Ammon's horn (tissue), 1 donor: ENCODE results near the gene LIMA1.
"Not testable (repeated sequence)": the region's sequence is repeated elsewhere in the genome, so short reads cannot be mapped to it uniquely, and the experiment has no call there.

Experiments
- DNase-seq: peaks from one replicate; pipeline ENCODE4 v3.0.0-alpha.2; 2016; ENCODE audit warnings: low spot score

Gene LIMA1

DNA sequence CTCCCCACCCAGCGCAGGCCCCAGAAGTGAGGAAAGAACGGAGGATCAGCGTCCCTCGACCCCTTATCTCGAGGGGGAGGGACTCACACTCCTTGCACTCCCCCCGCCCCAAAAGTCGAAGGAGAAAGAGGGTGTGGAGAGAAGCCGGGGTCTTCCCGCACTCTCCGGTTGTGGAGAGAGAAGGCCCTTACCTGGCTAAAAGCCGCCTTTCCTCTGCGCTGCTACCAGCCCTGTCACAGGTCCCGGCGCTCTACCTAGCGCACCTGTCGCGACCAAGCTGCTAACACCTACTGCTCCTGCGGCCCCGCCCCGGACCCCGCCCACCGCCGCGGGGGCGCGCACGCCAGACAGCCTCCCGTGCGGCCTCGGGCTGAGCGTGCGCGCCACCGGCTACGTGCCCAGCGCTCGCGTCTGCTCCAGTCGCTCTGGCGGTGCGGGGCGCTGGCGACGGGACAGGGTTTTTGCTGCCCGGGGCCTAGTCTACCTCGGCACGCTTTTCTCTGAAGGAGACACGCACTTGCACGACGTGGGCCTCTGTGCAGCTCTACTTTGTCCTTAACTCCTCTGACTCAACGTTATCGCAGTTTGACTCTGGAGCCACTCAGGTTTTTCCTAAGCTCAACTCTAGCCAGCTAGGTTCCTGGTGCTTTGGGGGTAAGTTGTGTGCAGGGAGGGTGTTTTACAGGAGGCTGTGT lies at the start of gene LIMA1:
LIMA1 (minus strand) TSS at position 292 of the 695 bp plus-strand sequence. CDS start 34,769 bp downstream, outside the sequence.
- DNase-seq = peak; percentile 93

DNA sequence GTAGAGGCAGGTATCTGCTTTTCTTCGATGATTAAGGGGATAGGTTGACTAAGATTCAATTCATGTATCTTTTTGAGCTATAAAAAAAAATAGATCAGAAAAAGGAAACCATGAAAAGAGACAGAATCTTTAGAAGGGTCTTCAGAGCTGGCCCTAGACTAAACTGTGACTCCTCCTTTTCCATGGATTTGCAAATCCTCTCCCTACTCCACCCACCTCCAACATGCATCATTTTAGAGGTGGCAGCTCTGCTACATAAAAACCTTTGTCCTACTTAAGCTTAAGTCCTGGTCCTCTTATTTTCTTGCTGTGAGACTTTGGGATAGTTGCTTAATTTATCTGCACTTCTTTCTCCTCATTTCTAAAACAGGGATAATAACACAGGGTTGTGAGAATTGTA lies 48.4 kb upstream of the LIMA1 start:
- no peak for DNase-seq

DNA sequence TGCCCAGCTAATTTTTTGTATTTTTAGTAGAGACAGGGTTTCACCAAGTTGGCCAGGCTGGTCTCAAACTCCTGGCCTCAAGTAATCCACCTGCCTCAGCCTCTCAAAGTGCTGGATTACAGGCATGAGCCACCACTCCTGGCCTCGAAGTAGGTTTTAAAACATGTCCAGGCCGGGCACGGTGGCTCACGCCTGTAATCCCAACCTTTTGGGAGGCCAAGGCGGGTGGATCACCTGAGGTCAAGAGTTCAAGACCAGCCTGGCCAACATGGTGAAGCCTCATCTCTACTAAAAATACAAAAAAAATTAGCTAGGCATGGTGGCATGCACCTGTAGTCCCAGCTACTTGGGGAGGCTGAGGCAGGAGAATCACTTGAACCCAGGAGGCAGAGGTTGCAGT lies 45.3 kb upstream of the LIMA1 start:
- not testable (repeated sequence) for DNase-seq

DNA sequence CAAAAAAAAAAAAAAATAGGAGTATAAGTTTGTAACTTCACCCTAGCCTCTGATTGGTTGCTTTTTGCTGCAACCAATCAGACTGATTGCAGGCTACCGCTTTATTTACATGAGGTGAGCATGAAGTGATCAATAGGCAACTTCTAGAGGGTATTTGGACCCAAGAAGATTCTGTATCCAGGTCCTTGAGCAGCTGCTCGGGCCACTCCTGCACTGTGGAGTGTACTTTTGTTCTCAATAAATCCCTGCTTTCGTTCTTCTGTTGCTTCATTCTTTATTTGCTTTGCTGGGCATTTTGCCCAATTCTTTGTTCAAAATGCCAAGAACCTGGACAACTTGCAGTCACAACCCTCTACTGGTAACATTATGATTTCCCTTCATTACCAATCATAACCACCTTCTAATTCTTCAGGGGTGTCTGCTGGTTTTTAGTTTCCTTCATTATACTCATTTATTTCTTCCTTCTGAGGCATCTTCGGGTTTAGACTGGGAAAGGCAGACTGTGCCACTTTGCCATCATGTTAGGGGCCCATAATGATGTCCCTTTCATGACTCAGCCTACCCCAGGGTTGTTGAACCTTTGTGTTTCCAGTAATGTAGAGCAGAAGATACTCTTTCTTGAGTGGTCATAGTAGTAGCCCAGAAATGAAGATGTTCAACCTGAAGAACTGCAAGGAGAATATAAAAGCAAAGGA lies 43.4 kb upstream of the LIMA1 start:
- DNase-seq = peak; percentile 2

DNA sequence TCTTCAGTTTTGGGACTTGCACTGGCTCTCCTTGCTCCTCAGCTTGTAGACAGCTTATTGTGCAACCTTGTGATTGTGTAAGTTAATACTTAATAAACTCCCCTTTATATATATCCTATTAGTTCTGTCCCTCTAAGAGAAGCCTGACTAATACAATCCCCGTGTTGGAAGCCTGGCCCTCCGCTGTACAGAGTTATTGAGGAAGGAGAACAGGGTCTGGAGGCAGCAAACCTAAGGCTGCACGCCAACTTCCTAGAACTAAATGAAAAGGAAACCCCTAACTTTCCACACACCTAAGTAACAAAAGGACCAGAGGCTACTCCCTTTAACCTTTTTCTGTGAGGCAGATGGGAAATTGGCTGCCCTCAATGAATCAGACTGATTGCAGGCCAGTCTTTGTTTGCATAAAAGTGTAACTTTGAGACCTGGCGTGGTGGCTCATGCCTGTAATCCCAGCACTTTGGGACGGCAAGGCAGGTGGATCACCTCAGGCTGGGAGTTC lies 42.6 kb upstream of the LIMA1 start:
- no peak for DNase-seq

DNA sequence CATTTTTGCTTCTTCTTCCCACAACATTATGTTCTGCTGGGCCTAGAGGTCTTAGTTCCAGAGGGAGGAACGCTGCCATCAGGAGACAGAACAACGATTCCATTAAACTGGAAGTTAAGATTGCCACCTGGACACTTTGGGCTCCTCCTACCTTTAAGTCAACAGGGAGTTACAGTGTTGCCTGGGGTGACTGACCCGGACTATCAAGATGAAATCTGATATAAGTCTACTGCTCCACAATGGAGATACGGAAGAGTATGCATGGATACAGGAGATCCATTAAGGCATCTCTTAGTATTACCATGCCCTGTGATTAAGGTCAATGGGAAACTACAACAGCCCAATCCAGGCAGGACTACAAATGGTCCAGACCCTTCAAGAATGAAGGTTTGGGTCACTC lies 41.5 kb upstream of the LIMA1 start:
- not testable (repeated sequence) for DNase-seq

DNA sequence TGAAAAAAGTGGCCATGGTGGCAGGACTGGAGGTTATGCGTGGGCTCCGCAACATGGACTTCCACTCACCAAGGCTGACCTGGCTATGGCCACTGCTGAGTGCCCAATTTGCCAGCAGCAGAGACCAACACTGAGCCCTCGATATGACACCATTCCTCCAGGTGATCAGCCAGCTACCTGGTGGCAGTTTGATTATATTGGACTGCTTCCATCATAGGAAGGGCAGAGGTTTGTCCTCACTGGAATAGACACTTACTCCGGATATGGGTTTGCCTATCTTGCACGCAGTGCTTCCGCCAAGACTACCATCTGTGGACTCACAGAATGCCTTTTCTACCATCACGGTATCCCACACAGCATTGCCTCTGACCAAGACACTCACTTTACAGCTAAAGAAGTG lies 40.8 kb upstream of the LIMA1 start:
- not testable (repeated sequence) for DNase-seq

DNA sequence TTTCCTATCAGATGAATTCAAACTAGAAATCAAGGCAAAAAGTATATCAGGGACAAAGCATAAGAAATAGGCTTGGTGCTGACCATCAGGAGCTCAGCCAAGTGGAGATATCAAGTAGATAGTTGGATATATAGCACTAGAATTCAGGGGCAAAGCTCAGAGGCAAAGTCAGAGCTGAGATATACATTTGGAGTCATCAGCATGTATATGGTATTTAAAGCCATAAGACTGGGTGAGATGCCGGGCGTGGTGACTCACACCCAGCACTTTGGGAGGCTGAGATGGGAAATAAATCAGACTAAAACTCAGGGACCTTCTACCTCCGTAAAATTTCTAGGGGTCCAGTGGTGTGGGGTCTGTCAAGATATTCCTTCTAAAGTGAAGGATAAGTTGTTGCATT lies 38.9 kb upstream of the LIMA1 start:
- no peak for DNase-seq

DNA sequence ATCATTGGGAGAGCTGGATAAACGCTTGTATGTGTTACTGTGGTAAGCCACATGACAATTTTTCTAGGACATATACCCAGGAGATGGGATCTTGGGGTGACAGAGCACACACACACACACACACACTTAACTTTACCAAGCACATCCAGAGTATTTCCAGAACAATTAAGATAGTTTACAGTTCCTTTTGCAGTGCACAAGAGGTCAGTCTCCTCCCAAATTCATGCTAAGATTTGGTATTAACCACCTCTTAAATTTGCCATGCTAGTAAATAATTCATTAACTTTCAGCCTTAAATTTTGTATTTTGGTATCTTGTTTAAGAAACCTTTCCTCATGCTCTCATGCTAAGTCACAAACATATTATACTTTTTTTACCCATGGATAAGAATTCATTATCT lies 33.9 kb upstream of the LIMA1 start:
- no peak for DNase-seq

DNA sequence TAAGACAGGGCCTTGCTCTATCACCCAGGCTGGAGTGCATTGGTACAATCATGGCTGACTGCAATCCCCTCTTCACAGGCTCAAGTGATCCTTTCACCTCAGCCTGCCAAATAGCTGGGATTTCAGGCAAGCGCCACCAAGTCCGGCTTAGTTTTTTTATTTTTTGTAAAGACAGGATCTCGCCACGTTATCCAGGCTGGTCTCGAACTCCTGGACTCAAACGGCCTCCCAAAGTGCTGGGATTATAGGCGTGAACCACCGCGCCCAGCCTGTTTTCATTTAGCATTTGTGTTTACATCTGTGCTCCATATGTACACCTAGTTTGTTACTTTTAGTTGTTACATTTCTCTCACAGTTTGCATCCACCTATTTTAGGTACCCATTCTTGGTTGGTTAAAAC lies 32.5 kb upstream of the LIMA1 start:
- DNase-seq = no peak

DNA sequence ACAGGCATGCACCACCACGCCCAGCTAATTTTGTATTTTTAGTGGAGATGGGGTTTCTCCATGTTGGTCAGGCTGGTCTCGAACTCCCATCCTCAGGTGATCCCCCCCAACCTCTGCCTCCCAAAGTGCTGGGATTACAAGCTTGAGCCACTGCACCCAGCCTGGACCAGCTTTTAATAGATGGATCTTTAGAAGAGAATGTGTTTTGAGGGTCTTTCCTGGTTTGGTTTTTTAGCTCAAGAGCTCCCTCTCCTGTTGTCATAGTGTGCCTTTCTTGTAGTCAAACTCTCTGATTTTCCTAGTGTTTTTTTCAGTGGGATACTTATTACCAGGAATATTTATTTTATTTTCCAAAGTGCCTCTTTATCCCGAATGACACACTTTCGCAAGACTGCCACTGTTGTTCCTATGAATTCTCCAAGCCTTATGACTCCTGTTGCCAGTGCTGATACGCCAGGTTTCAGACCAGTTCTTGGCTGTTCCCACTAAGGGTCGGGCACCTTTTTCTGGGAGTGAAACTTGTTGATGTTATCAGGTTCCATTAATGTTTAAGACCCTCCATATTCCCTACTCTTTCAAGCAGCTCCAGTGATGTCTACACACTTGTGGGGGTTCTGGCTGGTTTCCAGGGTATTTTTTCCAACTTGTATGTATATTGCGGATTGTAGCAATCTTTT lies 31.5 kb upstream of the LIMA1 start:
- DNase-seq = peak; percentile 2

DNA sequence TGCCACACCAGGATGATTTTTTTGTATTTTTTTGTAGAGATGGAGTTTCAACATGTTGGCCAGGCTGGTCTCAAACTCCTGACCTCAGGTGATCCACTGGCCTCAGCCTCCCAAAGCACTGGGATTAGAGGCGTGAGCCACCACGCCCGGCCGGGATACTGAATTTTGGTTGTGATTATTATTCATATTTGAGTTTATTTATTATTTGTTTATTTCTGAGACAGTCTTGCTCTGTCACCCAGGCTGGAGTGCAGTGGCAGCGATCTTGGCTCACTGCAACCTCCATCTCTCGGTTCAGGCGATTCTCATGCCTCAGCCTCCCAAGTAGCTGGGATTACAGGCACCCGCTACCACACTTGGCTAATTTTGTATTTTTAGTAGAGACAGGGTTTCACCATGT lies 30.7 kb upstream of the LIMA1 start:
- DNase-seq = not testable (repeated sequence)

DNA sequence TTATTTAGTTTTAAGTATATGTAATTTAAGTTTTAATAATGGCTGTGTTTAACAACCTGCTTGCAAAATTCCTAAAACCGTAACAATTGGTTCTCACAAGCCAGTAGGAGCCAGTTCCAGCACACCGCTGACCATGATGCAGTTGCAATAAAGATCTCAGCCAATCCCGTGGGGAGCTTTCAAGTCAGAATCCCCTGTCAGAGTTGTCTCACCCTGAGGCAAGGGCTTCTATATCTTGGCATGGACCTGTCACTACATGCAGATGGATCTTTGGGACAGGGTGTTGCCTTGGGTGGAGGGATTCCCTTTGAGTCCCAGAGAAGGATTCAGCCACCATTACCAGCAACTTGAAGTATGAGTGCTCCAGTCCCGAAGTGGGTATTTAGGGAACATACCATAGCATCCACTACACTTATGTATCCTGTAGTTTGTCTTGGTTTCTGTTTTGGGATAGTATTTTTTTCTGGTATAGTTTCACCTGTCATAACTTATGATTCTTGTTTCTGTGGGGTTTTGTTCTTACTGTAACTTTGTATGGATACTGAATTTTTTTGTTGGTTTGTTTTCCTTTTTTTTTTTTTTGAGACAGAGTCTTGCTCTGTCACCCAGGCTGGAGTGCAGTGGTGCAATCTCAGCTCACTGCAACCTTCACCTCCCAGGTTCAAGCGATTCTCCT lies 30.1 kb upstream of the LIMA1 start:
- no peak for DNase-seq

DNA sequence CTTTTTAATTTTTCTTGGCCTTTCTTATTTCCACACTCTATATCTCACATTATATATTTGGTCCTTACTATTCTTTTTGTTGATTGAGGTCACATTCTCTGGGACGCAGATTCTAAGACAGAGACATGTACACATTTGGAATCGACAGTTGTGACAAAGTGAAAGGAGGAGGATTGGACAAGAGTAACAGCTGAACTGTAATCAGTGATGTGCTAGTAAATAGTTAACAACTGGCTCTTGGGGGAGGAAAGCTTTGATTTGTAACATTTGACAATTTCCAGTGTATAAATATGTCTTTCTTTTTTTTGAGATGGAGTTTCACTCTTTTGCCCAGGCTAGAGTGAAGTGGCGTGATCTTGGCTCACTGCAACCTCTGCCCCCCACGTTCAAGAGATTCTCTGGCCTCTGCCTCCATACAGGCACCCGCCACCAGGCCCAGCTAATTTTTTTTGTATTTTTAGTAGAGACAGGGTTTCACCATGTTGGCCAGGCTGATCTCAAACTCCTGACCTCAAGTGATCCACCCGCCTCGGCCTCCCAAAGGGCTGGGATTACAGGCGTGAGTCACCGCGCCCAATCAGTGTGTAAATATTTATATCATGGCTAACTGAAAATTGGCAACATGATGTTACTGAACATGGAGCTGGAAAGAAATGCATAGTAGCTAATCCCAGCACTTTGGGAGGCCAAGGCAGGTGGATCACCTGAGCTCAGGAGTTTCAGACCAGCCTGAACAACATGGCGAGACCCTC lies 28.7 kb upstream of the LIMA1 start:
- not testable (repeated sequence) for DNase-seq

DNA sequence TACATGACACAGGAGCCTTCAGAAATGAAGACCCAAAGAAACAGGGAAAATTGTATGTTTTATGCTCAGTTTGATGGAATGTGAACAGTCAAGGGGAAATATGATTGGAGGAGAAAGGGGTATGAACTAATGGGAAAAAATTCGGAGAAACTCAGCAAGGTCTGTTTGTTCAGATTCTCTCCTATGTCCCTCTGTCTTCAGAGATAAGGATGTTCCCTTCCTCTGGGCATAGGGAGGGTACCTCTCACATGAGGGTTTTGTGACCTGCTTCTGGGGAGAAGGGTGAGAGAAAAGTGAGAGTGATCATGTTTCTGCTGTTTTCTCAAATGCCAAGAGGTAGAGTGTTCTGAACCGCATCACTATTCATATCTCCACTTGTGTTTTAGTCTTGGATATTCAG lies 26.6 kb upstream of the LIMA1 start:
- no peak for DNase-seq

DNA sequence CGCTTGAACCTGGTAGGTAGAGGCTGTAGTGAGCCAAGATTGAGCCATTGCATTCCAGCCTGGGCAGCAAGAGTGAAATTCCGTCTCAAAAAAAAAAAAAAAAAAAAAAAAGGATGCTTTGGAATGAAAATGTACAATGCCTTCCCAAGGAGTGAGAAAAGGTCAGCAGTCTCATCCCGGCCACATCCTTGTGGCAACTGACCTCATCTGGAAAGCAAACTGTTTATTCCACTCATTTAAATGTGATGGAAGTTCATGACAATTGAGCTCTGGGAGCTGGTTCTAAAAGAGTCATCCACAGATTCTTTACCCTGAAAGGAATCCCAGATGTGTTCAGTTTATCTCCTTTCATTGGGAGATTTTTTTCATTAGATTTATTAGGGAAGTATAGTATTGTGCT lies 19.4 kb upstream of the LIMA1 start:
- no peak for DNase-seq

DNA sequence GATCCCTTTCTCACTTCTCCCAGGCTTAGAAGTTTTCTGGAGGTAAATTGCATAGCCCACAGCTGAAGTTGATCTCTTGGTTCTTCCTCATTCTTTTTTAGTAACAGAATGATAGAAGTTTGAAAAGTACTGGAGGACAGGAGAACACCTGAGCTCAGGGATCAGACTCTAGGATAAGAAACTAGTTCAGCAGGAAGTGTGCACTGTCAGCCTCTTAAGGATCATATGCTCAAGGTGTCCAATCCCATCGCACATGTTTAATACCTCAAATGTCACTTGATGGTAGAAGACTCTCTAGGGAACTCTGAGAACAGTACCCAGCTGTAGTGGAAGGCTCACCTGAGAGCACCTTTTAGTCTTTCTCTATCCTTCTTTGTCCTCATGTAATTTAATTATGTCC lies 14.7 kb upstream of the LIMA1 start:
- DNase-seq = no peak

DNA sequence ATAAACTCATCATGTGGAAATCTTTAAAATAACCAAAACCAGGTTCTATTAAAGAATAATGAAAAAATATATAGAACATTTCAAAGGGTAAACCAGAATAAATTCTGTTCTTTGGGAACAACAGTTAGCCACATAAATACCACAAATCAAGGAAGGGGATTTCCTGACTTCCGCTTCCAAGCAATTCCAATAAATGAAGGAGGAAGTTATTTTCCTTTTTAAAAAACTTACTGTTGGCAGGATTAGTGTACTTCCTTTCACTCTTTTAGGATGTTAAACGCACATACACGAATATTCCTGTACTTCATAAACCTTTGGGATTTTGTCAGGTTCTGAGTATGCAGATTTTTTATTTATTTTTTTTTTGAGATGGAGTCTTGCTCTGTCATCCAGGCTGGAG lies 13.7 kb upstream of the LIMA1 start:
- DNase-seq = no peak

DNA sequence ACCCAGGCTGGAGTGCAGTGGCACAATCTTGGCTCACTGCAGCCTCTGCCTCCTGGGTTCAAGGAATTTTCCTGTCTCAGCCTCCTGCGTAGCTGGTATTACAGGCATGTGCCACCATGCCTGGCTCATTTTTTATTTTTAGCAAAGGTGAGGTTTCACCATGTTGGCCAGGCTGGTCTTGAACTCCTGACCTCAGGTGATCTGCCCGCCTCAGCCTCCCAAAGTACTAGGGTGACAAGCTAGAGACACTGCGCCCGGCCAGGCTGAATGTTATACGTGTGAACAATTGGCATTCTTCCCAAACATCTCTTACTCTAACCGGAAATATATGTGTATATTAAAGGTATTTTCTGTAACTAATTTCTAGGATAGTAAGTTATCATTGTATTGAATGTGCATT lies 13.2 kb upstream of the LIMA1 start:
- no peak for DNase-seq

DNA sequence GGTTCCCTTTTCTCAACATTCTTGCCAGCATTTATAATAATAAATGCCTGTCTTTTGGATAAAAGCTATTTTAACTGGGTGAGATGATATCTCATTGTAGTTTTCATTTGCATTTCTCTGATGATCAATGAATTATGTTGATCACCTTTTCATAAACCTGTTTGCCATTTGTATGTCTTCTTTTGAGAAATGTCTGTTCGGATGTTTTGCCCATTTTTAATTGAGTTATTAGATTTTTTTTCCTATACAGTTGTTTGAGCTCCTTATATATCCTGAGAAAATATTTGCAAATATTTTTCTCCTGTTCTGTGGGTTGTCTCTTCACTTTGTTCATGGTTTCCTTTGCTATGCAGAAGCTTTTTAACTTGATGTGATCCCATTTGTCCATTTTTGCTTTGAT lies 8.1 kb upstream of the LIMA1 start:
- no peak for DNase-seq

DNA sequence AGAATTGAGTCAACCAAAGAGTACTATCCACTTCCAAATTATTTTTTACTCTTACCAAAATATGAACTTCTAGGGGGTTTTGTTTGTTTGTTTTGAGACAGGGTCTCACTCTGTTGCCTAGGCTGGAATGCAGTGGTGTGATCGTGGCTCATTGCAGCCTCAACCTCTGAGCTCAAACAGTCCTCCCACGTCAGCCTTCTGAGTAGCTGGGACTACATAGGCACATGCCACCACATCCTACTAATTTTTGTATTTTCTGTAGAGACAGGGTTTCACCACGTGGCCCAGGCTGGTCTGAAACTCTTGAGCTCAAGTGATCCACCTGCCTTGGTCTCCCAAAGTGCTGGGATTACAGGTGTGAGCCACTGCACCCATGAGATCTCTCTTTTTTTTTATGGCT lies 7.4 kb upstream of the LIMA1 start:
- DNase-seq = not testable (repeated sequence)

DNA sequence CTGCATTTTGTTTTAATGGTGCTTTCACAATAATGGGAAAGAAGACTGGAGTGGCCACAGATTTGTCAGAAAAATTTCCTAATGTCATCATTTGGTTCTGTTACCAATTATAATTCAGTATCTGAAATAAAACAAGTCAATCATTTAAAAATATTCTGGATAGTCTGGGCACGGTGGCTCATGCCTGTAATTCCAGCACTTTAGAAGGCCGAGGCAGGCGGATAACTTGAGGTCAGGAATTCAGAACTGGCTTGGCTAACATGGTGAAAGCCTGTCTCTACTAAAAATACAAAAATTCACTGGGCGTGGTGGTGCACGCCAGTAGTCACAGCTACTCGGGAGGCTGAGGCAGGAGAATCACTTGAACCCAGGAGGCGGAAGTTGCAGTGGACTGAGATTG lies 4.0 kb upstream of the LIMA1 start:
- DNase-seq = no peak
